ENCODE measurements around the gene LMF2.

Gene LMF2

GRCh38 chr22:50481045-50481439 lies 26.5 kb downstream of the LMF2 start:
- DNase-seq, result no peak

- DNase-seq, result no peak
Observed at GRCh38 chr22:50479721-50480120, 27.8 kb downstream of the LMF2 start.

GRCh38 chr22:50477923-50478322 lies 29.6 kb downstream of the LMF2 start:
- no peak for DNase-seq

GRCh38 chr22:50476868-50477267 lies 30.6 kb downstream of the LMF2 start:
- DNase-seq, result no peak

- DNase-seq, result no peak
Observed at GRCh38 chr22:50475652-50476002, 31.9 kb downstream of the LMF2 start.

- DNase-seq, result peak; percentile 16
Observed at GRCh38 chr22:50474710-50475651, 32.5 kb downstream of the LMF2 start, which contains the start of gene SBF1. TSS of gene SBF1 (minus strand) at chr22:50475035. CDS start at chr22:50474840, 195 bp downstream.

- DNase-seq, result no peak
Observed at GRCh38 chr22:50473855-50474671, 33.4 kb downstream of the LMF2 start.

- no peak for DNase-seq
Observed at GRCh38 chr22:50473088-50473487, 34.4 kb downstream of the LMF2 start.

GRCh38 chr22:50471962-50472361 lies 35.5 kb downstream of the LMF2 start:
- no peak for DNase-seq

- no peak for DNase-seq
Observed at GRCh38 chr22:50471197-50471847, 36.2 kb downstream of the LMF2 start.

GRCh38 chr22:50470491-50470890 lies 37.0 kb downstream of the LMF2 start:
- no peak for DNase-seq

- peak; percentile 82 for DNase-seq
Observed at GRCh38 chr22:50469377-50470305, 37.9 kb downstream of the LMF2 start.

- DNase-seq, result no peak
Observed at GRCh38 chr22:50468626-50469025, 38.9 kb downstream of the LMF2 start.

GRCh38 chr22:50467773-50468440 lies 39.6 kb downstream of the LMF2 start:
- DNase-seq, result no peak

- DNase-seq, result no peak
Observed at GRCh38 chr22:50467341-50467740, 40.2 kb downstream of the LMF2 start.

- DNase-seq, result no peak
Observed at GRCh38 chr22:50465066-50465930, 42.2 kb downstream of the LMF2 start.

GRCh38 chr22:50464451-50464850 lies 43.1 kb downstream of the LMF2 start:
- no peak for DNase-seq

- DNase-seq, result no peak
Observed at GRCh38 chr22:50463188-50463900, 44.2 kb downstream of the LMF2 start.

GRCh38 chr22:50461979-50462540 lies 45.4 kb downstream of the LMF2 start:
- DNase-seq, result no peak

- no peak for DNase-seq
Observed at GRCh38 chr22:50461536-50461935, 46.0 kb downstream of the LMF2 start.

Measured in NCI-H524 treated with DMSO at 0.1 percent for 48 hours (cell line).